ENCODE data around the gene IRF2BP2. TPM values are rescaled to one million over a fixed set of nuclear protein-coding genes. Genes with fewer than 3 reads are reported as not detected.

The IRF2BP2 gene
- total RNA-seq, 4 donors from 2014 or later, result 106 to 125 (median 115) TPM

GRCh38 chr1:234562334-234562733 lies 47.6 kb downstream of the IRF2BP2 start:
- Histone ChIP-seq H3K36me3 (no peaks in the 10 kb centered on the region), H3K27me3 (no peaks in the 10 kb centered on the region), H3K27ac (no peak overlapping the region), H3K9me3 (no peaks in the 10 kb centered on the region), H3K4me1 (peaks cover 4 to 9% of the 10 kb centered on the region in 2 donors), H3K4me3 (replicated peaks in 1 of 3) (no peak overlapping the region)
- DNase-seq, result no peak
- TF ChIP-seq POLR2A (IDR thresholded peaks at IDR 0.05) (no peak), CTCF (IDR thresholded peaks at IDR 0.05) (no peak)
- 69 to 80% methylated on average over 7 of the region's 7 CpGs for WGBS, 2 donors
- intact Hi-C loops (cut with DNase I), result no loop called here

GRCh38 chr1:234561319-234561718 lies 48.7 kb downstream of the IRF2BP2 start:
- Histone ChIP-seq H3K27ac (no peak overlapping the region), H3K27me3 (no peaks in the 10 kb centered on the region), H3K4me1 (peaks cover 4 to 9% of the 10 kb centered on the region in 2 donors), H3K9me3 (no peaks in the 10 kb centered on the region), H3K4me3 (replicated peaks in 1 of 3) (no peak overlapping the region), H3K36me3 (no peaks in the 10 kb centered on the region)
- TF ChIP-seq CTCF (IDR thresholded peaks at IDR 0.05), result no peak
- no peak for TF ChIP-seq POLR2A (IDR thresholded peaks at IDR 0.05)
- no peak for DNase-seq
- 89 to 93% methylated on average over 5 of the region's 5 CpGs for WGBS, 2 donors
- intact Hi-C loops (cut with DNase I), result no loop called here

GRCh38 chr1:234559902-234560676 lies 49.9 kb downstream of the IRF2BP2 start:
- H3K4me1 ChIP-seq, result peaks cover 4 to 5% of the 10 kb centered on the region in 2 donors
- no peaks in the 10 kb centered on the region for H3K27me3 ChIP-seq
- no peak overlapping the region for H3K27ac ChIP-seq
- TF ChIP-seq POLR2A (IDR thresholded peaks at IDR 0.05) (no peak), CTCF (IDR thresholded peaks at IDR 0.05) (no peak)
- H3K4me3 ChIP-seq (replicated peaks in 1 of 3), result no peak overlapping the region
- intact Hi-C loops (cut with DNase I), result no loop called here
- H3K9me3 ChIP-seq, result no peaks in the 10 kb centered on the region
- no peaks in the 10 kb centered on the region for H3K36me3 ChIP-seq
- WGBS, 2 donors, result 86 to 88% methylated on average over 11 to 14 of the region's 14 CpGs
- DNase-seq, result no peak

GRCh38 chr1:234559152-234559901 lies 50.7 kb downstream of the IRF2BP2 start:
- no peaks in the 10 kb centered on the region for H3K27me3 ChIP-seq
- H3K27ac ChIP-seq, result no peak overlapping the region
- WGBS, 2 donors, result 74 to 81% methylated on average over 6 of the region's 6 CpGs
- H3K36me3 ChIP-seq, result no peaks in the 10 kb centered on the region
- no peaks in the 10 kb centered on the region for H3K9me3 ChIP-seq
- no peak for TF ChIP-seq CTCF (IDR thresholded peaks at IDR 0.05)
- no peak for TF ChIP-seq POLR2A (IDR thresholded peaks at IDR 0.05)
- H3K4me1 ChIP-seq, result peaks cover 4 to 5% of the 10 kb centered on the region in 2 donors
- intact Hi-C loops (cut with DNase I), result no loop called here
- H3K4me3 ChIP-seq (replicated peaks in 1 of 3), result no peak overlapping the region
- DNase-seq, result peak in 1 of 2 donors; percentile 54

- Histone ChIP-seq H3K27ac (no peak overlapping the region), H3K9me3 (no peaks in the 10 kb centered on the region), H3K4me1 (peaks cover 4 to 5% of the 10 kb centered on the region in 2 donors), H3K36me3 (no peaks in the 10 kb centered on the region), H3K27me3 (no peaks in the 10 kb centered on the region), H3K4me3 (replicated peaks in 1 of 3) (no peak overlapping the region)
- DNase-seq, result no peak
- 78 to 95% methylated on average over 10 of the region's 10 CpGs for WGBS, 2 donors
- intact Hi-C loops (cut with DNase I), result no loop called here
- TF ChIP-seq POLR2A (IDR thresholded peaks at IDR 0.05), result no peak
- no peak for TF ChIP-seq CTCF (IDR thresholded peaks at IDR 0.05)
These were observed 51.6 kb downstream of the IRF2BP2 start for GRCh38 chr1:234558330-234558836.

All from thyroid gland (tissue), 4 donors.